ENCODE results near the gene KIF1C.

KIF1C gene

GRCh38 chr17:4997302-4998026 is at the start of gene KIF1C, which contains the start of gene INCA1:
TSS of gene KIF1C (plus strand) at chr17:4997950. CDS start at chr17:5000247, 2,297 bp downstream.
TSS of gene INCA1 (minus strand) at chr17:4997522. CDS start at chr17:4994437, 3,085 bp downstream.
- DNase-seq, result peak; percentile 53 to 58

- peak; percentile 75 to 76 for DNase-seq
Measured at GRCh38 chr17:4948166-4948930, 49.4 kb upstream of the KIF1C start, which contains the start of gene PFN1. TSS of gene PFN1 (minus strand) at chr17:4948530. CDS start at chr17:4948394, 136 bp downstream.

GRCh38 chr17:4948931-4949320 is 48.8 kb upstream of the KIF1C start:
- DNase-seq, result peak; percentile 53 to 54

GRCh38 chr17:4949321-4950074 is 48.3 kb upstream of the KIF1C start:
- DNase-seq, result peak; percentile 23 to 31

- peak in 1 of 2 experiments; percentile 10 for DNase-seq
Measured at GRCh38 chr17:4950075-4950745, 47.5 kb upstream of the KIF1C start.

GRCh38 chr17:4950746-4951204 is 47.0 kb upstream of the KIF1C start, which contains the start of gene ENO3:
TSS of gene ENO3 (plus strand) at chr17:4951119. CDS start at chr17:4951830, 711 bp downstream.
- DNase-seq, result no peak

- no peak for DNase-seq
Measured at GRCh38 chr17:4951486-4951885, 46.3 kb upstream of the KIF1C start.

GRCh38 chr17:4953451-4953961 is 44.2 kb upstream of the KIF1C start:
- no peak for DNase-seq

GRCh38 chr17:4955091-4955490 is 42.7 kb upstream of the KIF1C start:
- no peak for DNase-seq

- DNase-seq, result no peak
Measured at GRCh38 chr17:4956493-4957061, 41.2 kb upstream of the KIF1C start.

- no peak for DNase-seq
Measured at GRCh38 chr17:4958102-4958501, 39.6 kb upstream of the KIF1C start.

GRCh38 chr17:4959261-4959965 is 38.3 kb upstream of the KIF1C start:
- DNase-seq, result no peak

- DNase-seq, result peak in 1 of 2 experiments; percentile 10
Measured at GRCh38 chr17:4960279-4960922, 37.3 kb upstream of the KIF1C start.

- no peak for DNase-seq
Measured at GRCh38 chr17:4965311-4965986, 32.3 kb upstream of the KIF1C start.

GRCh38 chr17:4966844-4967538 is 30.8 kb upstream of the KIF1C start:
- peak; percentile 97 for DNase-seq

- peak; percentile 78 to 81 for DNase-seq
Measured at GRCh38 chr17:4967539-4968485, 29.9 kb upstream of the KIF1C start, which contains the start of gene SPAG7. TSS of gene SPAG7 (minus strand) at chr17:4967817. CDS start at chr17:4967804, 13 bp downstream.

- no peak for DNase-seq
Measured at GRCh38 chr17:4968486-4969046, 29.2 kb upstream of the KIF1C start.

All from Kasumi-1 (cell line).